ENCODE data around the gene GNRH2.

DNA sequence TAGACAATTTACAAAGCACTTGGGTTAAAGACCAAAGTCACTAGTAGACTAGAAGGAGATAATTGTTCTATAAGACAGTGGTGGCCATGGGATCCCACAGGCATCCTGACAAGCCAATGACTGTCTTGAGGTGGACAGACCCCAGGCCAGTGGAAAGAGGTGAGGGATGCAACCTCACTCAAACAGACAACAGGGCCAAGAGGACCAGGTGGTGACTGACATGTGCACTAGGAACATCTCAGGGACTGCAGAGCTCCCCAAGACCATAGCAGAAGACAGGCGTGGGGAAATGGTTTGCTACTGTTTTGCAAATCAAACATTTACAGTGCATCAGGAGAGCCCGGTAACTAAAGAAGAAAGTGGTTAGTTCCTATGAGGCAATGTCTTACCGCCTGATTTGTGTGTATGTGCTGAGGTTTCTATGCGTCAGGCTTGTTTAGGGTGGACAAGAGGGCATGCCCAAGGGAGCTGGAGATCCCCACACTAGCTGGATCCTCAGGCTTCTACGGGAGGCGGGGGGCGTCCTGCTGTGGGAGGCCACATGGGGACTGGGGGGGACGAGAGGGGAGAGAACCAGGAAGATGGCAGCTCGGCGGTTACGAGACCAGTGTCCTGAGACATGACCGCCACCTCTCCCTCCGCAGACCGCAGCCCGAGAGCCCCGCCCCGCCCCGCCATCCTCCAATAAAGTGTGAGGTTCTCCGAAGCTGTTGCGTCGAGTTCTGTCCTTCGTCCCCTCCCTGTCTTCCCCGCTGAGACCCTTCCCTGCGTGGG, 1.8 kb downstream of the GNRH2 start:
- TF ChIP-seq, protein P1, sequence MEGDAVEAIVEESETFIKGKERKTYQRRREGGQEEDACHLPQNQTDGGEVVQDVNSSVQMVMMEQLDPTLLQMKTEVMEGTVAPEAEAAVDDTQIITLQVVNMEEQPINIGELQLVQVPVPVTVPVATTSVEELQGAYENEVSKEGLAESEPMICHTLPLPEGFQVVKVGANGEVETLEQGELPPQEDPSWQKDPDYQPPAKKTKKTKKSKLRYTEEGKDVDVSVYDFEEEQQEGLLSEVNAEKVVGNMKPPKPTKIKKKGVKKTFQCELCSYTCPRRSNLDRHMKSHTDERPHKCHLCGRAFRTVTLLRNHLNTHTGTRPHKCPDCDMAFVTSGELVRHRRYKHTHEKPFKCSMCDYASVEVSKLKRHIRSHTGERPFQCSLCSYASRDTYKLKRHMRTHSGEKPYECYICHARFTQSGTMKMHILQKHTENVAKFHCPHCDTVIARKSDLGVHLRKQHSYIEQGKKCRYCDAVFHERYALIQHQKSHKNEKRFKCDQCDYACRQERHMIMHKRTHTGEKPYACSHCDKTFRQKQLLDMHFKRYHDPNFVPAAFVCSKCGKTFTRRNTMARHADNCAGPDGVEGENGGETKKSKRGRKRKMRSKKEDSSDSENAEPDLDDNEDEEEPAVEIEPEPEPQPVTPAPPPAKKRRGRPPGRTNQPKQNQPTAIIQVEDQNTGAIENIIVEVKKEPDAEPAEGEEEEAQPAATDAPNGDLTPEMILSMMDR (IDR thresholded peaks at IDR 0.05): no peak
- TF ChIP-seq EP300 (IDR thresholded peaks at IDR 0.05): no peak

Data from tibial nerve (tissue), 4 donors.